ENCODE data around the gene ESAM.
"Not testable (repeated sequence)": the region's sequence is repeated elsewhere in the genome, so short reads cannot be mapped to it uniquely, and the experiment has no call there.

ESAM gene

DNA sequence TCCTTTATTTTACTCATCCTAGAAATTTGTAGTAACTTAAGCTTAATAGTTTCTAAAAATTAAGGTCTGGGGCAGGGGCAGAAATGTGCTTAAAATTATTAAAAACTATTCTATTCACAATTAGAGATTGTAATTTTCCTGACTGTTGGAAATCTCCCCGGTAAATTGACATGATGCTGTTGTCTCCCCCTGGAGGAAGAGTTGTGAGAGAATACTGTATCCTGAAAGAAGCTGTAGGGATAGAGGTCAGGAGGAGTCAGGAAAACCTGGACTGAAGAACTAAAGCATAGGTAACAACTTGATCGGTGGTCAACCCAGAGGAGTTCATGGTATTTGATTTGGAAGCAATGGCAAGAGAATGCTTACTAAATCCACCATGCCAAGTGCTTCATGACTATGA, 16.2 kb upstream of the ESAM start:
- no peak for DNase-seq (ENCODE audit: low read depth, low spot score)
- no peak overlapping the region for H3K4me3 ChIP-seq (ENCODE audit: low read length)

DNA sequence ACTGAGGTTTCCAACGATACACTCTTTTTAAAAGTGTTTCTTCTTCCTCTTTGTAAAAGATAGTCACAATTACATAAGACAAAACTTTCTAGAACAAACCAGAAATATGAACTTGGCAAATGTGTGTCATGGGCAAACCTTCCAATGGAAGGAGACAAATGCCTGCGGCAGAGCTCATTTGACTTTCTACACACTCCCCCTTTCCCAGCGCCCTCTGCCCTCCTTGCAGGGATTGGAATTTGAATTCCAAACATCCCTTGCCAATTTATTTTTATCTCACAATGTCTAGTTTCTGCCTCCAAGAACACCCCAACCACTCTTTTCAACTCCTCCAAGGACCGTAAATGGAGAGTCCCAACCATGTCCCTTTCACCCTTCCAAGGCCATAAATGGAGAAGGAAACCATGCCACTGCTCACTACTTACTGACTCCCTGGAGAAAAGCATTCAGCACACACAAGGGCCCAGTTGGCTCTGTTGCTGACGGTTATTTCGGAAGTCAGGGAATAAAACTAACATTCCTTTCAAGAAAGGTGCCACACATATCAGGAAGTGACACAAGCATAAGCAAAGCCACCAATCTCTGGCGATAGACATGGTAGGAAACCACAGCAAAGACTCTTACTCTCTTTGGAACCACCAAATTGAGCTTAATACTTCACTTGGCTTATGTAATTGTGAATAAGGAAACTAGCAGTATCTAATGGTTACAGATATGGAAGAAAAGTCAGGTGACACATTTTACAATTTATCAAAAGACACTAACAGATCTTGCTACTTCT, 15.0 kb upstream of the ESAM start:
- H3K4me3 ChIP-seq (ENCODE audit: low read length): no peak overlapping the region
- peak; percentile 71 for DNase-seq (ENCODE audit: low read depth, low spot score)

DNA sequence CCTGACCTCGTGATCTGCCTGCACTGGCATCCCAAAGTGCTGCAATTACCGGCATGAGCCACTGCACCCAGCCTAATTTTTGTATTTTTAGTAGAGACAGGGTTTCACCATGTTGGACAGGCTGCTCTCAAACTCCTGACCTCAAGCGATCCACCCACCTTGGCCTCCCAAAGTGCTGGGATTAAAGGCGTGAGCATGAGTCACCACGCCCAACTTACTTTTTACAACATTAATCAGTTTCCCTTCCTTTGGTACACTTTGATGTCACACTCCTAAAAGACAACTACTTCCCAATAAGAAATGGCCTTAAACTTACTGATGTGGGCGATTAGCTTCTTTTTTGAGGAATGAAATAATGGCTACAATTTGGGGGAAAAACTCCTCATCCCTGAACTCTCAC, 8.9 kb upstream of the ESAM start:
- not testable (repeated sequence) for H3K4me3 ChIP-seq (ENCODE audit: low read length); DNase-seq (ENCODE audit: low read depth, low spot score)

DNA sequence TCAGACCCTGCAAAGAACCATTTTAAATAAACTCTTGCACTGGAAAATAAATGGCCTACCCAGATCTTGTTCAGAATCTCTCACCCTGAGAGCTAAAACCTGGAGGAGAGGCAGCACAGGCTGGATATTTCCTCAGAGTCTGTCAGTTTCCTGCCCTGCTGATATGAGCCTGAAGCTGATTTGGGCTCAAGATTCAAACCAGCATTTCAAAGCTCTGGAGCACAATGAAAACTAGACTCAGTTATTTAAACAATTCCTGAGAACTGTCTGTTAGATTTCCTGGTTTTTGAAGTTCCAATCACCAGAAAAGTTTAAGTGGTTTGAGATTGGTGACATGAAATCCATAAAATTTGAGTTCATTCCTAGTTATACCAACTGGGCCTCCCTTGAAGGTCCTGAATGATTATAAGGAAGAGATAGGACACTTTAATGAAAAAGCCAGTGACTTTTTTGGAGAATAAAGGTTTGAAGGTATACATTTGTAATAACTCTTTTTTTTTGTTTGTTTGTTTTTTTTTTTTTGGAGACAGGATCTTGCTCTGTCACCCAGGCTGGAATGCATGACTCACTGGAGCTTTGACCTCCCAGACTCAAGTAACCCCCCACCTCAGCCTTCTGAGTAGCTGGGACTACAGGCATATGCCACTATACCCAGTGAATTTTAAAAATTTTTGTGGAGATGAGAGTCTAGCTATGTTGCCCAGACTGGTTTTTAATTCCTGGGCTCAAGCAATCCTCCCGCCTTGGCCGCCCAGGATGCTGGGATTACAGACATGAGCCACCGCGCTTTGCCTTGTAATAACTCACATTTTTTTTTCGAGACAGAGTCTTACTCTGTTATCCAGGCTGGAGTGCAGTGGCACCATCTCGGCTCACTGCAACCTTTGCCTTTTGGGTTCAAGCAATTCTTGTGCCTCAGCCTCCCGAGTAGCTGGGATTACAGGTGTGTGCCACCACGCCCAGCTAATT, 8.0 kb upstream of the ESAM start:
- H3K4me3 ChIP-seq (ENCODE audit: low read length): no peak overlapping the region
- DNase-seq (ENCODE audit: low read depth, low spot score): no peak

DNA sequence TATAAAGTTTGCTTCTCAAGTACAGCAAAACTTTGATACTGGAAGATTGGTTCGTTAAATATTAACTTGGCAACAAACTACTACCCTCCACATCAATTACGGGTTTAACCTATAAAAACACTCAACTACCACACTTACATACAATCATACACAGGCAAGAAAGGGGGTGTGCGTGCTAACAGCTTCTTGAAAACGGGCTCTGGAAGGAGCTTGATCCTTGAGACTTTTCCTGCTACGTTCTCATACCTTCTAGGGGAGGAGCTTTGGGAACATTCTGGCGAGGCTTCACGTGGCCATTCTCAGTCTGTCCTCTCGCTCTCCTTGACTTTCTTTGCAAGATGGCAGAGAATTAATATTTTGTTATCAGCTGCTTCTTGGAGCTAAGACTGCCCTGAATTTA, 6.8 kb upstream of the ESAM start:
- DNase-seq (ENCODE audit: low read depth, low spot score): no peak
- no peak overlapping the region for H3K4me3 ChIP-seq (ENCODE audit: low read length)

DNA sequence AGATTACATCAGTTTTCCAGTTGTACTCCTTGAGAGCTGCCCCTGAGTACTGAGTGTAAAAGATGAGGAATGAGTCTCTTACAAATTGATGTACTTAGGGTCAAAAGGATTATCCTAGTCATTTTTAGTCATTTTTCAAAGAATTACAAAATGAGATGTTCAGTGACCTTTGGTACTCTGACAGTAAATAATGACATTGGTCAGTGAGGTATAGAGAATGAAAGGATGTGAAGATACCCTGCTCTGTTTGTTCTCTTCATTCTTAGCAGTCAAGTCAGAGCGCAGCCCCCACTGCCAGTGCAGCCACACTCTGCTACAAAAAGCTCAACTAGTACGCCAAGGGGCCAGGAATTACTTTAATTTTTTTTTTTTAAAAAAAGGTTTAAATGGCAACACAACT, 4.1 kb upstream of the ESAM start:
- no peak for DNase-seq (ENCODE audit: low read depth, low spot score)

DNA sequence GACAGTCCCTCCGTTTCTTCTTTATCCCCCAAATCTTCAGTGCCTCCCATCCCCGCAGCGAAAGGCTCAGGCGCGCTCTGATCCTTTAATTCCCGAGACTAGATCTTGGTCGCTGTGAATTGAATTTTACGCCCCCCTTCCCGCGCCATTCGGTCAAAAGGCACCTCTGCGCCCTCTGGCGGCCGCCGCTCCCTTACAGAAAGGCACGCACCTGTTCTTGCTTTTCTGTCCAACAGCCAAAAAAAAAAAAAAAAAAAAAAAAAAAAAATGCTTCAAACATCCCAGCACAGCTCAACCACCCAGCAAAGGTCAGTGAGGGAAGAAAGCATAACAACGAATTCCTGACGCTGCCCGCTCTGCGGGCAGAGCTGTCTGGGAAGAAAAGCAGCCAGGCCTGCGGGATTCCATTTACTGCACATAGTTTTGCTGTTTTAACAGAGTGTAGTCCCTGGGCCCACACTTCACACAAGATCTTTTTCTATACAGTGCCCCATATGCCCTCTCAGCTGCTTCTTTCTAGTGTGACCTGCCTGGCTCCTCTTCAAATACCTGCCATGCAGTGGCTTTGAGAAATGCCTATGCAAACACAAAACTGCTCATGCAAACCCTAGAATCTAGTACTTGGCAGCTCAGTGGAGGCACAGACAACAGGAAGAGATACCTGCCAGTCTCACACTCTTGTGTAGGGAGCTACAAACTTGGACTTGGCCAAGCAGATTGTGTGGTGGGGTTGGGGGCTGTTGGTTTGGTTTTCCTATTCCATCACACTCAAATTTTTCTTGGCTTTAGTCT, 1.3 kb upstream of the ESAM start:
- DNase-seq (ENCODE audit: low read depth, low spot score): peak; percentile 73
- H3K4me3 ChIP-seq (ENCODE audit: low read length): peak overlapping the region; percentile 63

More for the DNA sequence above, 4.1 kb upstream of the ESAM start:
- H3K4me3 ChIP-seq (ENCODE audit: low read length): no peak overlapping the region

DNA sequence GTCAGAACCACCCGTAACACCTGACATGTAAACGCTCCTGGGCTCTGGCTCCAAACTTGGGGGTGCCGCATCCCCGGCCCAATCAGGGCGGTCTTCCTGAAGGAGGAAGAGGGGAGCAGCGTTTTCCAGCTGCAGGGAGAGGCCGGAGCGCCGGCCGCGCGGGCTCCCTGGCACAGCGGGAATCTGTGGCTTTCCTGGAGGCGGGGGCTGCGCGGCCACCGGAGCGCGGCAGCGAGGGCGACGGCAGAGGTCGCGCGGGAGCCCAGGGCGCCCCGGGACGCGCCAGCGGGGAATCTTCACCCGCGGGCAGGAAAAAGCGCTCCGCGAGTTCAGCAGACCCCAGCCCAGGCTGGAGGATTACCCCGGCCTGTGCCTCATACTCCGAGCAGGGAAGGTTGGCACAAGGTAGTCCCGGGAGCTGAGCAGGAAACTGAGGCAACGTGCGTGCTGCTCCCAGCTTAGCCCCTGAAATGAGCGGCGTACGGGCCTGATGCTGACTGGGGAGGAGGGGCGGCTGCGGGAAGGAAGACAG, 600 bp upstream of the ESAM start:
- no peak for DNase-seq (ENCODE audit: low read depth, low spot score)
- peak overlapping the region; percentile 63 for H3K4me3 ChIP-seq (ENCODE audit: low read length)

DNA sequence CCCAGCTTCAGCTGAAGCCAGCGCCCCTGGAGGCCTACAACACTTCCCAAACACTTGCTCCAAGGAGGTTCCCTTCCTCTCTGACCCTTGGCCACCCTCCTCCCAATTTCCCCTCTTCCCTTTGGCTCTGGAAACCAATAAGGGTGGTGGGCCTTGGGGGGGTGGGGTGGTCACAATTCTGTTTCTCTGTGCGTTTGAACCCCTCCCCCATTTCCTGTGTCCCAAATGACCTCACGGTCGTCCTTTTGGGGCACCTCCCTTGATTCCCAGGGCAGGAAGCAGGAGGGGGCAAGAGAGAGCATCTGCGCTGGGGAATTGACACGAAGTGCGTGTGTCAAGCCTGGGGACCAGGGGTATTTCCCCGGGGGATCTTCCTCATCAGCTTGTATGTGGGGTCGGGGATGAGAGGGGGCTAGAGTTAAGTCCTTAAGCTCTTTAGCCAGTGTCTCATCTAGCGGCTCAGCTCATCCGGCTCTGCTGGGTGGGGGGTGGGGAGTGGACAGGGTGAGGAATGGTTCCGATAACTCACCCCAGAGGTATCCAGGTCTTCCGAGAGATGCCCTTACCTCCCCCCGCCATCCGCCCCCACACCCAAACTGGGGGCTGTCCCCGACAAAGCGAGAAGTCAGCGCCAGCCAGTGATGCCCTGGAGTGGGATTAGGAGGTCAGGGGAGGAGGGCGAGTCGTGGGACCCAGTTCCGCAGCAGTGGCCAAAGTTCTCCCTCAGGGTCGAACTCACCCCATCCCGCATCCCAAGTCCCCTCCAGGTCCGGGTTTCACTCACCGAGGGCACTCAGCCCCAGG, 587 bp downstream of the ESAM start:
- no peak for DNase-seq (ENCODE audit: low read depth, low spot score)
- peak overlapping the region; percentile 23 for H3K4me3 ChIP-seq (ENCODE audit: low read length)

DNA sequence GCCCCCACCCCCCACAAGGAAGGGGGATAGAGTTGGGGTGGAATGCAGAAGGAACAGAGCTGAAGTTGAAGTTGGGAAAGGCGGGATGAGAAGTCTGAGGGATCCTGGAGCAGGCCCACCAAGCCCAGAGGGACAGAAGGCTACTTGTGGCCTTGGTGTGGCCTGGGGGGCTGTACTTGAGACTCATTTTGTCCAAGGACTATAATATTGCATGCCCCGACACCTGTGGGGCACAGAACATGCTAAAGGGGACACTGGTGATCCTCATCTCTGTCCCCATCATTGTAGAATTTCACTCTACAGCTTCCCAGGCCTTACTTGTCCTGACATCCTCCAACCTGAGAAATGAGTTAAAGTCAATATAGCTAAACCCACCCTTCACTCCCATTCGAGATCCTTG, 1.3 kb downstream of the ESAM start:
- H3K4me3 ChIP-seq (ENCODE audit: low read length): no peak overlapping the region
- DNase-seq (ENCODE audit: low read depth, low spot score): no peak

DNA sequence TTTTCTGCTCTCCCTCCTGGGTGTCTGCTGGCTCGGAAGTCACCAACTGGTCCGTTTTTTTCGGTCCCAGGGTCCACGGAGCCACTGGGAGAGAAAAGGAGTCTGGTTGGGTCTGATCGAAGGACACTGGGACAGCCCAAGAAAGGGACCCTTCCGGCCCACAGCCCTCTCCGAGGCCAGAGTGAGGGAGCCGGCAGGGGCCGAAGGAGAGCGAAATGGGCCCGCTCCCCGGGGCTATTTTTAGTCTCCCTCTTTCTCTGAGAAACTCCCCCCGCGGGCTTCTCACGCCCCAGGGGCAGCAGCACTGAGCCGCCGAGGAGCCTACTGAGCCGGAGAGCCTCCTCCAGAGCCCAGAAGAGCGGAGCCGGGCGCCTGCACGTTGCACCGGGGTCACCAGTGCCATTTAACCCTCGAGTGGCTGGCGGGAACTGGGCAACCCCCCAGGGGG, 1.9 kb downstream of the ESAM start:
- no peak overlapping the region for H3K4me3 ChIP-seq (ENCODE audit: low read length)
- DNase-seq (ENCODE audit: low read depth, low spot score): no peak

DNA sequence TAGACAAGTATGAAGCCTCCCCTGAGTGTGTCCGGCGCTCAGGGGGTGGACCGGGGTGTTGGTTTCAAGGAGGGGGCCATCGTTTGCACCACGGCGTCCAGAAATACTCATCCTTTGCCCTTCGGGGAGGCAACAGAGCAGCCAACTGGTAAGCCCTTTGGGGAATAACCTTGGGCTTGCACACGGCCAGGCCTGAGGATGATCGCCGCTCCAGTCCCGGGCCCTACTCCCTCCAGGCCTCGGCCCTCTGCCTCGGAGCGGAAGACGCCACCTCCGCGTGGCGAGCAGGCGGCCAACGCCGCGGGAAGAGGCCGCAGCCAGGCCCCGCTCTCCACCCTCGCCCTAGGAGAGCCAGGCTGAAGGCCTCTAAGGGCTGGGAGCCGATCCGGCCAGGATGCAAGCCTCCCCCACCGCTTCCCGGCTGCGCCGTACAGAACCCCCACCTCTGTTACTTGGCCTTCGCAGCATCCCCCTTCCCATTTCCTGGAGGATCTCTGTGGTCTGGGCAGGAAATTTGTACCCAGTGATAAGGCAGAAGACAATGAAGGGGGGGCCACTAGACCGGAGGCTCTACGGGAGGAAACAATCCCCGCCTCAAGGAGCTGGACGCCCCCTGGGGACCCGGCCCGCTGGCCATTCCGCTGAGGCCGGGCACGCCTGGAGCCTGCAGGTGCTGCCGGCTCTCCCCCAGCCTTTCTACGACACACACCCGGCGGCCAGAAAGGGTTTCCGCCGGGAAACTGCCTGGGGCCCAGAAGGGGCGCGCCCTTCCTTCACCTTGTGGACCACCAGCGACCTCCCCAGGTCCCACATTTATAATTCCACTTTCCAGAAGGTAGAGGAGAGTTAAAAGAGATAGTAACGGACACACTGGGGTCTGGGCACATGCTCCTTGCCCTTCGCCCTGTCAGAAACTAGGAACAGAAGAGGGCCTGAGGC, 2.6 kb downstream of the ESAM start:
- no peak overlapping the region for H3K4me3 ChIP-seq (ENCODE audit: low read length)
- no peak for DNase-seq (ENCODE audit: low read depth, low spot score)

DNA sequence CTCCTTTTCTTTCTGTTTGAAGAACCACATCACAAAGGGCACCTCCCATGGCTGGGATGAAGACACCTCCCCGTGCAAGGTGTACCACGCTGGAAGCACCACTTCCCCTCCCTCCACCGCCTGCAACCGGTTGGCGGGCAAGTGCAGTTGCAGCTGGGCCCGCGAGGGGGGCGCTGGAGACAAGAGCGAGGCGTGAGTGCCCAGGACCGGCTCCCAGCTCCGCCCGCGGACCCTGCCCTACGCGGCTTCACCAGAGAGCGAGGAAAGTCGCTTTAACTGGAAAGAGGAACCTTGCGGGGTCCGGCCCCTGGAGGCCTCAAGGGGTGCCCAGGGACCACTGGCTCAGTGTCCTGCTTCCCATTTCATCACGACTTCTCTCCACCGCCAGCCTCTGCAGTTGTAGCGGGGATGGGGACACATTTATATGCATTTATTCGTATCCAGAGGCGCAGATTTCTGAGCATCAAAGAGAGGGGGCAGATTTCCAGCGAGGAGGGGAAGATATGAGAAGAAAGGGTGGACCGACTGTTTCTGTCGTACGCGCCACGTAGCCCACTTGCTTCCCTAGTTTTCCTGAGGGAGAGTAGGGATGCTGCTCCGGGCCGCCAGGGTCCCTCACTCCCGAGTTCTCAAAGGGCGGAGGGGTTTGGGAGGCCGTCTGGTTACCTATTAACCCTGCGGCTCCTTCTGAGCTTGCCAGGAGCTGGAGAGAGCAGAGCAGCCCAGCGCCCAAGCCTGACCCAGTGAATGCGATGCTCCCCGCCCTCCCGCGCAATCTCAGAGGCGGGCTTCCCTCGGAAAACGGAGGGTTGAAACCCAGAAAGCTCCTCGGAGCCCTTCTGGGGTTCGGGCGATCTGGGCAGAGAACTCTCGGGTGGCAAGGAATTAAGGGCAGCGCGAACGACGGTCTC, 3.5 kb downstream of the ESAM start:
- H3K4me3 ChIP-seq (ENCODE audit: low read length): no peak overlapping the region
- no peak for DNase-seq (ENCODE audit: low read depth, low spot score)

DNA sequence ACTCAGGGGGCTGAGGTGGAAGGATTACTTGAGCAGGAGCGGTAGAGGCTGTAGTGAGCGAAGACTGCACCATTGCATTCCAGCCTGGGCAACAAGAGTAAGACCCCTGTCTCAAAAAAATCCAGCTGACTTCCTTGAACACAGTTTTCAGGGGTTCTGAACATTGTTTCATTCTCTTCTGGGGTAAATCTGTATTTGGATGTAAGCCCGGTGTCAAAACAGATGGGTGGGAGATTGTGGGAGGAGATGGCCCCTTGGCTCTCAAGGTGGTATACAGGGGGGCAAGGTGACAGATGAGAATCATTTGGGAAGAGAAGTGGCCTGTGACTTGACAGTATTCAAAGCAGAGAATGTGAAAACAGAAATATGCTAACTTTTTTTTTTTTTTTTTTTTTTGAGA, 4.8 kb downstream of the ESAM start:
- H3K4me3 ChIP-seq (ENCODE audit: low read length): no peak overlapping the region
- DNase-seq (ENCODE audit: low read depth, low spot score): no peak

DNA sequence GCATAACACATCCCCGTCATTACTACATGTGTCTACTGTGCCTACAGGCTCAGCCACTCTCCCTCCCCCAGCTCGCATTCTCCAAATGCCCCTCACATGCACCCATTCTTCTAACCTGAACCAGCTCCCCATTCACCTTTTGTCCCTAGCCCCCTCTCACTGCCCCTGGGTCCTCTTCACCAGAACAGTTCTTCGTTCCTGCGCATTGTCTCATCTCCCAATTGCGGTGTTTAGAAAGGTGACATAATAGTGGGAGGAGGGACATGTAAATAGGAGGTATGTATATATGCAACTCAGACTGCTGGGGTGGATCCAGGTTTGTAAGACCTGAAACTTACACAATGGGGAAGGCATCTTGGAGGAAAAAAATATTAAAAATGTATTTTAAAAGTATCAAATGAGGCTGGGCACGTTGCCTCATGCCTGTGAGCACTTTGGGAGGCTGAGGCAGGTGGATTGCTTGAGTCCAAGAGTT, 5.3 kb downstream of the ESAM start:
- no peak for DNase-seq (ENCODE audit: low read depth, low spot score)
- no peak overlapping the region for H3K4me3 ChIP-seq (ENCODE audit: low read length)

DNA sequence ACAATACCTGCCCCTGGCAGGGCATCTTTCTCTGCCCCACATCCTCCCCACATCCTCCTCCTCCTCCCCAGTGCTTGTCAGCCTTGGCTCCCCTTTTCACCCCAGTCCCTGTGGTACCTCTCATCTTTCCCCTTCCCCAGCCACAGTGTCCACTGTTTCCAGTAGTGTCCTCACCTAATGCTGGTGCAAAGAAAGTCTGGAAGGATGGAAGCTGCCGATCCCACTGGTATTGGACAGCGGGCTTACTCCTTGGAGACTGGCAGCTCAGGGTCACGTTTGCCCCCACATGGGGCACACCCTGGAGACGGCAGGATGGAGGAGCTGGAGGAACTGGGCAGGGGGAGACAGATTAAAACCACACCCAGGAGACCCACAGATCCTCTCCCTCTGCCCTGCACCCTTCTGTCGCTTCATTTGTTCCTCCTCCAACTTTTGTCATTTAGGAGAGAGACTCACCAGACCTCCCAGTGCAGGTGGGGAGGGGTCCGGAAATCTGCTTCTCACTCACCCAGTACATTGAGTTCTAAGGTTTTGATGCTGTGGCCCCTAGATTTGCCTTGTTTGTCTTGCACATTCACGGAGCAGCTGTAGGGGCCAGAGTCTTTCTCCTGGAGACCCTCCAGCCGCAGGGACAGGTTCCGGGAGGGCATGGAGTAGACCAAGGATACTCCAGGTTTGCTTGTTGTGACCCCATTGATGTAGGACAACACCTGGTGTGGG, 5.9 kb downstream of the ESAM start:
- no peak for DNase-seq (ENCODE audit: low read depth, low spot score)

More for the DNA sequence above, 5.9 kb downstream of the ESAM start:
- H3K4me3 ChIP-seq (ENCODE audit: low read length): no peak overlapping the region
